Measurements from ENCODE around the gene FOXJ2. TPM values are rescaled to one million over a fixed set of nuclear protein-coding genes. Genes with fewer than 3 reads are reported as not detected.
"Not testable (repeated sequence)": the region's sequence is repeated elsewhere in the genome, so short reads cannot be mapped to it uniquely, and the experiment has no call there.

The FOXJ2 gene
- total RNA-seq, 1 donor from 2014 or later, result 25.1 TPM

GRCh38 chr12:8054816-8055215, 22.3 kb downstream of the FOXJ2 start:
- DNase-seq (ENCODE audit: low spot score), result no peak

GRCh38 chr12:8057306-8057705, 24.8 kb downstream of the FOXJ2 start:
- DNase-seq (ENCODE audit: low spot score), result no peak
- intact Hi-C loops (cut with DNase I), result no loop called here

More at GRCh38 chr12:8054816-8055215, 22.3 kb downstream of the FOXJ2 start:
- intact Hi-C loops (cut with DNase I), result no loop called here

DNA sequence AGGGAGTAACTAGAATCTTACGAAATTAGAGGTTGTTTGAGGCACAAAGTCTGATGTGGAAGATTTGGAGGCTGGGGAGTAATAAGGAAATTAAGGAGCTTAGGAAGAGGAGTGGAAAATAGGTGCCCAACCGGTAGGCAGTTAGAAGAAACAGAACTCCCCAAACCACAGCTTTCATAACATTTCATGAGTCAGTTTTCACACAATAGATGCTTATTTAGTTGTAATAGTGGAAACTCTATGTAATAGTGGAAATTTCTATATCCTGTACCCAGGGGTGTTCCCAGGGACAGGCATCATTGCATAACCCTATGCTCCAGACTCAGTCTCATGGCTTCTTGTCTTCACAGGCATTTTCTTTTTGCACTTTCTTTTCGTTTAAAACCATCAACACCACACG, 25.3 kb downstream of the FOXJ2 start:
- DNase-seq (ENCODE audit: low spot score), result no peak
- intact Hi-C loops (cut with DNase I), result no loop called here

DNA sequence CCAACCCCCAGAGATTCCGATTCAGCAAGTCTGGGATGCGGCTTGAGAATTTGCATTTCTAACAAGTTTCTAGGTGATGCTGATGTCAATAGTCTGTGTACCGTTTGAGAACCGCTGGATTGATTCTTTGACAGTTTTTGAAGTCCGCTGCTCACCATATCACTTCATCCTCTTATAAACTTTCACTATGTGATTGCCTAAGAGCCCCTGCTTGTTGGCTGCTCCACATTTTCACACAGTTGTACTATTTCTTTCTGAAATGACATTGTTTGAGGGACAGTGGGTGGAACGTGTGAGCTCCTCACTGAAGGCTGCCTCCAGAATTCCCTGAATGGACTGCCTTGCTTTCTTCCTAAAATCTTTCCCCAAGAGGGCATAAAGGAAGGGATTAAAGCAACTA, 26.0 kb downstream of the FOXJ2 start:
- no peak for DNase-seq (ENCODE audit: low spot score)
- intact Hi-C loops (cut with DNase I), result no loop called here

DNA sequence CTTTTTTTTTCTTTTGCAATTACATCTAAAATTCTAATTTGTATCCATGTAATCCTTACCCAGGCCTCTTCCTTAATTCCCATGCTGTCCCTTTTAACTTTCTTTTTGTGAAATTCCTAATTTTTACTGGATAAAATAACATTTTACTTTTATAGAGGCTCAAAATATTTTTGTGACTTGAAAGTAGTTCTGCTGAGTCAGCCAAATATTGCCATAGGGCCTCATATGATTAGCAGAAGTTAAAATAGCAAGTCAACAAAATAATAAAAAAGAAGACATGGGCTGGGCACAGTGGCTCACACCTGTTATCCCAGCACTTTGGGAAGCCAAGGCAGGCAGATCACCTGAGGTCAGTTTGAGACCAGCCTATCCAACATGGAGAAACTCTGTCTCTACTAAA, 31.6 kb downstream of the FOXJ2 start:
- intact Hi-C loops (cut with DNase I), result no loop called here

GRCh38 chr12:8065991-8066594, 33.6 kb downstream of the FOXJ2 start, which contains the start of gene C3AR1:
Gene C3AR1, minus strand, starts transcription at chr12:8066359. Its CDS starts 6,174 bp downstream, at chr12:8060185.
- intact Hi-C loops (cut with DNase I), result no loop called here
- DNase-seq (ENCODE audit: low spot score), result no peak

More for the DNA sequence above, 31.6 kb downstream of the FOXJ2 start:
- no peak for DNase-seq (ENCODE audit: low spot score)

DNA sequence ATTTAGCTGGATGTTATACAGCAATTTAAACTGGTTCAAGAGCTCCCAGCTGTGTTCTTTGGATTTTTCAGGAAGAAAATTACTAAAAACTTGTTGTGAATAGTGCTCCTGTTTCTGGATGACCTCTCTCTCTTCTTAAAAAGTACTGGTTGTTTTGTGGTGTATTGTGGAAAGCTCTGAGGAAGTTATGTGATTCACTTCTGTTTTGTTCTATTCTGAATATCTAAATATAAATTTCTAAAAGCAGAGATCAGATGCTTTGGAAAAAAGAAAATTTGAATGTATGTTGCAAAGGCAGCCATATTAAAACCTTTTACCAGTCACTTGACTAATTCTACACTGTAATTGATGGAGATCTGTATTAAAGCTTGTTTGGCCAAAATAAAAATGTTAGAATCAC, 37.1 kb downstream of the FOXJ2 start:
- intact Hi-C loops (cut with DNase I), result no loop called here
- no peak for DNase-seq (ENCODE audit: low spot score)

- intact Hi-C loops (cut with DNase I); DNase-seq (ENCODE audit: low spot score): not testable (repeated sequence)
These were observed 39.3 kb downstream of the FOXJ2 start for GRCh38 chr12:8071820-8072219.

DNA sequence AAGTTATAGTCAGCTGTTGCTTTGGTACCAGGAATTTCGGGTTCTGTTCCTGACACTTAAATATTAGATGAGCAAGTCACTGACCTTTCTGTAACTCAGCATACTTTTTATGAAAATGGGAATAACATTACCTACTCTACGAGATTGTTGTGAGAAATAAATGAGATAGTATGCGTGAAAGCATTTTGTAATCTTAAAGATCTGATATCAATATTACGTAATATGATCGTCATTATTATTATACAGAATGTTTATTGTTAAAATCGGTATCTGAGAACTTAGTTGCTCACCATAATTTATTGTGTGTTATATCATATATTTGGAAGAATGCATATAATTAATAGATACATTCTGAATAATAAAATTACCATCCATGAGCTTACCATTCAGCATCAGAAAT, 43.4 kb downstream of the FOXJ2 start:
- intact Hi-C loops (cut with DNase I), result no loop called here

DNA sequence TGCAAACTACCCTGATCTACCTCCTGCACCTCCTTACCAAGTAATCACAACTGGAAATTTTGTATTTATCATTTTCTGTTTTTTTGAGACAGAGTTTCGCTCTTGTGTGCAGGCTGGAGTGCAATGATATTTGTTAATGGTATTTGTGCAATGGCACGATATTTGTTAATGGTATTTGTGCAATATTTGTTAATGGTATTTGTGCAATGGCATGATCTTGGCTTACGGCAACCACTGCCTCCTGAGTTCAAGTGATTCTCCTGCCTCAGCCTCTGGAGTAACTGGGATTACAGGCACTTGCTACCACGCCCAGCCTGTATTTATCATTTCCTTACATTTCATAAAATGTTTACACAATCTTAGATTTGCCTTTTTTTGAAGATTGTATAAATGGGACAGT, 43.9 kb downstream of the FOXJ2 start:
- DNase-seq (ENCODE audit: low spot score), result no peak
- intact Hi-C loops (cut with DNase I), result no loop called here

More for the DNA sequence above, 43.4 kb downstream of the FOXJ2 start:
- DNase-seq (ENCODE audit: low spot score), result no peak

DNA sequence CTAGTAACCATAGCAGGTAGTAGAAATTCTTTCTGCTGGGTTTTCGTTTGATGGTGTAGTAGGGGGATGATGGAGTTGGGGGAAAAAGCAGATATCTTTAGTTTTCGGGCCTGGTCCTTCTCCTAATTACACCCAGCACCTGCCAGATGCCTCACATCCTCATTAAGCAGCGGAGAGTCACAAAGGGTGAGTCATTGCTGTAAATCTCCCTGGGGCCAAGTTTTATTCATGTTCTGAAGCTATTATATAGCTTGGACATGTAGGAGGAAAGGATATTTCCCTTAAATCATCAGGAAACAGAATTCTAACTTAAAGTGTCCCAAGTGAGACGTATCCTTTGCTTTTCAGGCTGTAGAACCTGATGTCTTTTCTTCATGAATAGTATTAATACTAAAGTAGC, 44.7 kb downstream of the FOXJ2 start:
- intact Hi-C loops (cut with DNase I), result no loop called here

DNA sequence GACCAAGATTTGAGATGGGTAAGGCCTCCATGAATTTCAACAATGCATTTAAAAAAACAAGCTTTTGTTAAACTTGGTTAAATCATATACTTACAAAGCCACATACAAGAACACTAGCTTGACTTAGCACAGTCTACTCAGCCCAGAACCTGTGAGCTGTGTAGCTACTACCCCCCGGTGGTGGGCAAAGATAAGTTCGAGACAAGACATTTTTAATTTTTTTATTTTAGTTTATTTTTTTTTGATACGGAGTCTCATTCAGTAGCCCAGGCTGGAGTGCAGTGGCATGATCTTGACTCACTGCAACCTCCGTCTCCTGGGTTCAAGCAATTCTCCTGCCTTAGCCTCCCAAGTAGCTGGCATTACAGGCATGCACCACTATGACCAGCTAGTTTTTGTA, 45.9 kb downstream of the FOXJ2 start:
- intact Hi-C loops (cut with DNase I), result no loop called here
- no peak for DNase-seq (ENCODE audit: low spot score)

More for the DNA sequence above, 44.7 kb downstream of the FOXJ2 start:
- DNase-seq (ENCODE audit: low spot score), result no peak

GRCh38 chr12:8078916-8079315, 46.4 kb downstream of the FOXJ2 start:
- no peak for DNase-seq (ENCODE audit: low spot score)
- intact Hi-C loops (cut with DNase I), result no loop called here

DNA sequence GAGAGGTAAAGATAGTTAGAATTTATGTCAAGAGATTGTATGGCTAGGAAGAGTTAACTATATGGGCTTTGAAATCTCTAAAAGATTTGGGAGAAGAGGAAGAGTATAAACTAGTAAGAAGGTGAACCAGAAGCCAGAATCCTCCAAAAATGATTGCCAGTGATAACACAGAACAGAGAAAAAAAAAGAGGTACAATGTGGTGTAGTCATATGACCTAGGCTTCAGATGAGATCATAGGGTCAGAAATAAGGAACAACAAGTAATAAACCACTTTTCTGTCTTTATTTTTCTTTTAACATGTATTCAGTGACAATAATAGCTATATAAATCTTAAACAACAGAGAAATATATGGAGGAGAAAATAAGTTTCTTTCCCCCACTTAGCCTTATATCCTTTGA, 47.6 kb downstream of the FOXJ2 start:
- DNase-seq (ENCODE audit: low spot score), result no peak
- intact Hi-C loops (cut with DNase I), result loop anchor here (2.0 kb wide), 1 partner anchor 47 kb away; the partner anchor contains the start of gene FOXJ2

- intact Hi-C loops (cut with DNase I), result loop anchor here (2.0 kb wide), 1 partner anchor 49 kb away; the partner anchor contains the start of gene FOXJ2
- no peak for DNase-seq (ENCODE audit: low spot score)
These were observed 48.9 kb downstream of the FOXJ2 start for GRCh38 chr12:8081251-8081920.

GRCh38 chr12:8082808-8083100, 50.2 kb downstream of the FOXJ2 start:
- DNase-seq (ENCODE audit: low spot score), result no peak
- intact Hi-C loops (cut with DNase I), result no loop called here

DNA sequence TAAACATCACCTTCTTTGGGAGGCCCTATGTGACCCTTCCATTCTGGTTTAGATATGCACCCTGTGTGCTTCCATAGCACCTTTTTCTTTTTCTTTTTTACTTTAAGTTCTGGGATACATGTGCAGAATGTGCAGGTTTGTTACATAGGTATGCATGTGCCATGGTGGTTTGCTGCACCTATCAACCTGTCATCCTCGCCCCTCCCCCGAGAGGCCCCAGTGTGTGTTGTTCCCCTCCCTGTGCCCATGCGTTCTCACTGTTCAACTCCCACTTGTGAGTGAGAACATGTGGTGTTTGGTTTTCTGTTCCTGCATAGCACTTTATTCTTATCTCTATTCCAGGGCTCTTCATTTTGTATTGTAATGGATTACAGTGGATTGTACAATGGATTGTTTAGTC, 51.8 kb downstream of the FOXJ2 start:
- intact Hi-C loops (cut with DNase I); DNase-seq (ENCODE audit: low spot score): not testable (repeated sequence)

- DNase-seq (ENCODE audit: low spot score), result no peak
- intact Hi-C loops (cut with DNase I), result no loop called here
These were observed 55.1 kb downstream of the FOXJ2 start for GRCh38 chr12:8087666-8088065.

DNA sequence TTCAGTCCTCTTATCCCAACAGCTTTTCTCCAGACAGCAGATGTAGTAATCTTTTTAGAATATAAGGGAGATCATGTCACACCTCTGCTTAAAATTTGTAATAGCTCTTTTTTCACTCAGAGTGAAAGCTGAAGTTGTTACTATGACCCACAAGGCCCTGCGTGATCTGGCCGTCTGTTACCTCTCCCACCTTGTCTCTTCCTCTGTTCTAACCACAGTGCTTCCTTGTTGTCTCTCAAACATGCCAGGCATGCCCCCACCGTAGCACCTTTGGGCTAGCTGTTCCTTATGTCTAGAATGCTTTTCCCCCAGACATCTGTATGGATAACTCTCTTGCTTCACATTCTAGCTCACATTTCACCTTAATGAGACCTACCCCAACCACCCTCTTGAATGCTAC, 56.1 kb downstream of the FOXJ2 start:
- intact Hi-C loops (cut with DNase I), result no loop called here
- no peak for DNase-seq (ENCODE audit: low spot score)

GRCh38 chr12:8089277-8089676, 56.8 kb downstream of the FOXJ2 start:
- DNase-seq (ENCODE audit: low spot score); intact Hi-C loops (cut with DNase I): not testable (repeated sequence)

GRCh38 chr12:8089716-8090115, 57.2 kb downstream of the FOXJ2 start:
- intact Hi-C loops (cut with DNase I), result no loop called here
- no peak for DNase-seq (ENCODE audit: low spot score)

Measured in cardiac septum (tissue), 1 donor.